IMR-90 (cell line): ENCODE measurements around the gene BCLAF1. TPM values are rescaled to one million over a fixed set of nuclear protein-coding genes. Genes with fewer than 3 reads are reported as not detected.
A peak's percentile ranks its signal among the peaks of the same experiment; 100 is the strongest.

ENCODE experiments used
- ATAC-seq: fragments of 200-7000 bp; cut with Tn5 transposase; 2 replicates; pipeline ENCODE4 v1.9.1; 2020; ENCODE audit warnings: low read depth, mild to moderate bottlenecking, moderate library complexity
- Bru-seq: library from RNA; stranded (reverse); fragments of 400-500 nt; gene quantifications from one replicate; lab custom pipeline; 2021; lab: Mats Ljungman, UMichigan
- BruChase-seq, 2 experiments: library from RNA; stranded (reverse); fragments of 400-500 nt; gene quantifications; one replicate each; lab custom pipeline; 2021; lab: Mats Ljungman, UMichigan
- BruUV-seq: library from RNA; stranded (reverse); fragments of 400-500 nt; replicated peaks from 2 replicates; lab custom pipeline; 2021; lab: Mats Ljungman, UMichigan
- CTCF ChIA-PET: fragments of 300-600 bp; formaldehyde crosslinking; extraction: SDS; loops from one replicate; lab custom pipeline; 2021; ENCODE audit warnings: antibody characterized with exemption; lab: Yijun Ruan, JAX
- POLR2A ChIA-PET: fragments of 300-600 bp; sonication (Branson Sonifier 250); formaldehyde crosslinking; loops from one replicate; lab custom pipeline; 2022; ENCODE audit warnings: antibody characterized with exemption; ENCODE audit not compliant: unreplicated experiment; lab: Charles Lee
- DNase-seq: peaks from one replicate; pipeline ENCODE4 v3.0.0; 2013
- H2AFZ ChIP-seq: replicated peaks from 2 replicates; pipeline ENCODE3; 2013; ENCODE audit warnings: low read length, mild to moderate bottlenecking; ENCODE audit not compliant: poor library complexity
- H2AK5ac ChIP-seq: 2 replicates; pipeline ENCODE4 v1.6.1; 2013; ENCODE audit warnings: low read depth, low read length, inconsistent platforms
- H2AK9ac ChIP-seq: replicated peaks from 2 replicates; pipeline ENCODE3; 2013; ENCODE audit warnings: mild to moderate bottlenecking, low read depth, low read length, moderate library complexity; ENCODE audit not compliant: poor library complexity
- H2BK120ac ChIP-seq: 2 replicates; pipeline ENCODE4 v1.6.1; 2013; ENCODE audit warnings: low read depth, low read length, inconsistent platforms
- H2BK15ac ChIP-seq: 3 replicates; pipeline ENCODE4 v1.6.1; 2013; ENCODE audit warnings: low read depth, low read length, inconsistent platforms
- H2BK20ac ChIP-seq: 2 replicates; pipeline ENCODE4 v1.6.1; 2013; ENCODE audit warnings: low read depth, mild to moderate bottlenecking, inconsistent platforms, low read length, moderate library complexity
- H2BK5ac ChIP-seq: 2 replicates; pipeline ENCODE4 v1.6.1; 2013; ENCODE audit warnings: mild to moderate bottlenecking, low read depth, low read length, inconsistent platforms; ENCODE audit not compliant: poor library complexity, severe bottlenecking
- H3K14ac ChIP-seq: replicated peaks from 2 replicates; pipeline ENCODE4 v1.6.1; 2013; ENCODE audit warnings: low read depth, low read length, inconsistent platforms
- H3K18ac ChIP-seq: 2 replicates; pipeline ENCODE4 v1.6.1; 2013; ENCODE audit warnings: low read depth, low read length, control low read depth
- H3K23ac ChIP-seq: 2 replicates; pipeline ENCODE4 v1.6.1; 2013; ENCODE audit warnings: low read depth, low read length, inconsistent platforms
- H3K27ac ChIP-seq: 2 replicates; pipeline ENCODE4 v1.5.1; 2013; ENCODE audit warnings: mild to moderate bottlenecking, control low read depth, low read length; ENCODE audit not compliant: insufficient read depth
- H3K27me3 ChIP-seq: 2 replicates; pipeline ENCODE4 v1.6.1; 2013; ENCODE audit warnings: low read length; ENCODE audit not compliant: control insufficient read depth, insufficient read depth
- H3K36me3 ChIP-seq: 2 replicates; pipeline ENCODE4 v1.6.1; 2013; ENCODE audit warnings: low read length, mixed read lengths; ENCODE audit not compliant: control insufficient read depth, insufficient read depth
- H3K4ac ChIP-seq: 2 replicates; pipeline ENCODE4 v1.6.1; 2013; ENCODE audit warnings: low read depth, low read length, inconsistent platforms
- H3K4me1 ChIP-seq: 2 replicates; pipeline ENCODE4 v1.6.1; 2013; ENCODE audit warnings: low read length, mixed read lengths; ENCODE audit not compliant: control insufficient read depth, insufficient read depth
- H3K4me2 ChIP-seq: 2 replicates; pipeline ENCODE4 v1.6.1; 2013; ENCODE audit warnings: low read depth, mild to moderate bottlenecking, control low read depth, low read length, moderate library complexity
- H3K4me3 ChIP-seq: 2 replicates; pipeline ENCODE4 v1.5.1; 2013; ENCODE audit warnings: low read depth, mild to moderate bottlenecking, control low read depth, low read length, moderate library complexity; ENCODE audit not compliant: insufficient read depth
- H3K56ac ChIP-seq: 2 replicates; pipeline ENCODE4 v1.6.1; 2013; ENCODE audit warnings: low read length, inconsistent platforms; ENCODE audit not compliant: insufficient read depth; ENCODE audit errors: extremely low read depth
- H3K79me1 ChIP-seq, 2 experiments: 2 replicates each; pipeline ENCODE4 v1.6.1; 2013; ENCODE audit warnings: low read length in 2 of 2, inconsistent platforms in 1 of 2, low read depth in 1 of 2
- H3K9ac ChIP-seq: 2 replicates; pipeline ENCODE4 v1.6.1; 2013; ENCODE audit warnings: low read depth, low read length, control low read depth
- H3K9me1 ChIP-seq: 2 replicates; pipeline ENCODE4 v1.6.1; 2013; ENCODE audit warnings: low read length, inconsistent platforms; ENCODE audit not compliant: insufficient read depth
- H3K9me3 ChIP-seq: 2 replicates; pipeline ENCODE4 v1.6.1; 2013; ENCODE audit warnings: low read length; ENCODE audit not compliant: control insufficient read depth, insufficient read depth
- H4K20me1 ChIP-seq: 2 replicates; pipeline ENCODE4 v1.6.1; 2013; ENCODE audit warnings: low read length, inconsistent platforms; ENCODE audit not compliant: insufficient read depth
- H4K5ac ChIP-seq: 2 replicates; pipeline ENCODE4 v1.6.1; 2013; ENCODE audit warnings: mild to moderate bottlenecking, low read depth, low read length, control low read depth
- H4K8ac ChIP-seq, 2 experiments: 2 replicates each; pipeline ENCODE4 v1.6.1; 2013; ENCODE audit warnings: low read depth in 2 of 2, low read length in 2 of 2, control low read depth in 1 of 2, inconsistent platforms in 1 of 2
- H4K91ac ChIP-seq: 2 replicates; pipeline ENCODE4 v1.6.1; 2013; ENCODE audit warnings: low read depth, low read length, inconsistent platforms; ENCODE audit not compliant: insufficient read depth
- BHLHE40 ChIP-seq: fragments of 150-350 bp; IDR thresholded peaks from 2 replicates; pipeline ENCODE4 v1.6.1; 2016; ENCODE audit warnings: mild to moderate bottlenecking, low read depth, low read length
- CTCF ChIP-seq: conservative IDR thresholded peaks from 2 replicates; pipeline ENCODE4 v1.5.1; 2012; ENCODE audit warnings: mild to moderate bottlenecking, low read depth, low read length, improper control_type of control experiment
- FOS ChIP-seq: fragments of 150-350 bp; IDR thresholded peaks from 2 replicates; pipeline ENCODE4 v1.6.1; 2016; ENCODE audit warnings: low read depth, low read length
- MAFK ChIP-seq: IDR thresholded peaks from 2 replicates; pipeline ENCODE4 v1.6.1; 2012; ENCODE audit warnings: low read depth, low read length, improper control_type of control experiment
- MAZ ChIP-seq: IDR thresholded peaks from 2 replicates; pipeline ENCODE4 v1.6.1; 2012; ENCODE audit warnings: low read depth, mild to moderate bottlenecking, low read length, improper control_type of control experiment, moderate library complexity, borderline replicate concordance
- MXI1 ChIP-seq: IDR thresholded peaks from 2 replicates; pipeline ENCODE4 v1.6.1; 2012; ENCODE audit warnings: low read depth, mild to moderate bottlenecking, low read length, moderate library complexity, borderline replicate concordance
- POLR2A ChIP-seq: IDR thresholded peaks from 2 replicates; pipeline ENCODE4 v1.6.1; 2012; ENCODE audit warnings: mild to moderate bottlenecking, low read depth, low read length
- RFX5 ChIP-seq: IDR thresholded peaks from 2 replicates; pipeline ENCODE4 v1.8.0; 2012; ENCODE audit warnings: low read depth, mild to moderate bottlenecking, low read length, moderate library complexity
- SMC3 ChIP-seq: fragments of 150-350 bp; IDR thresholded peaks from 2 replicates; pipeline ENCODE4 v1.6.1; 2016; ENCODE audit warnings: low read depth, mild to moderate bottlenecking, antibody characterized with exemption, low read length, moderate library complexity
- USF2 ChIP-seq: fragments of 150-350 bp; IDR thresholded peaks from 2 replicates; pipeline ENCODE4 v1.6.1; 2017; ENCODE audit warnings: mild to moderate bottlenecking, antibody characterized with exemption, low read length, low read depth
- WGBS, 2 experiments: methylation state at CpG; one replicate each; pipeline versions ENCODE4 v1.1.5 to v1.1.7; 2013; ENCODE audit warnings: missing lambda C conversion rate in 2 of 2; ENCODE audit not compliant: insufficient read length in 1 of 2; ENCODE audit errors: extremely low coverage in 2 of 2; 5-methylcytosine and 5-hydroxymethylcytosine counted together
- dilution Hi-C: fragments of 300-500 bp; cut with HindIII; formaldehyde crosslinking; loops from one replicate; pipeline ENCODE4 v1.14.3; 2018; ENCODE audit warnings: low sequenced_read_pairs; ENCODE audit not compliant: unreplicated experiment
- in situ Hi-C: fragments of 300-500 bp; cut with MboI; formaldehyde crosslinking; loops from 3 replicates; pipeline ENCODE4 v1.14.3; 2019; ENCODE audit warnings: low sequenced_read_pairs, inconsistent platforms, mixed read lengths
- intact Hi-C: fragments of 100-400 bp; cut with micrococcal nuclease; formaldehyde crosslinking; loops from 2 replicates; pipeline ENCODE4 v1.10.0; 2022
- long read RNA-seq: library from polyadenylated mRNA; unstranded; transcript quantifications from one replicate; pipeline ENCODE4 v2.0.0, GENCODE V29; 2021; ENCODE audit not compliant: unreplicated experiment
- polyA plus RNA-seq, 3 experiments: library from polyadenylated mRNA; depleted of rRNA; stranded (reverse); fragments of >200 nt; gene quantifications; 2 replicates each; pipeline ENCODE4 v1.2.3, GENCODE V29; 2012; ENCODE audit warnings: low replicate concordance in 1 of 3
- total RNA-seq: library from RNA; depleted of rRNA; stranded (reverse); fragments of >200 nt; gene quantifications from 2 replicates; pipeline ENCODE4 v1.2.3, GENCODE V29; 2012; rRNA removed

The BCLAF1 gene
- total RNA-seq (141 and 142 TPM in 2 replicates), polyA plus RNA-seq (2012; rRNA removed) (33.4 and 34.0 TPM in 2 replicates), Bru-seq, nascent RNA (percentile 98 among the genes with signal in this experiment), BruChase-seq, experiment 1, labeled RNA remaining after a 6-hour chase (percentile 96 among the genes with signal in this experiment), BruChase-seq, experiment 2, labeled RNA remaining after a 2-hour chase (percentile 95 among the genes with signal in this experiment)
- 4.1 and 5.6 TPM in 2 replicates for polyA plus RNA-seq (2012; cell fraction: cytosol; rRNA removed)
- 4.8 and 57.8 TPM in 2 replicates for polyA plus RNA-seq (2012; cell fraction: nucleus; rRNA removed; ENCODE audit: low replicate concordance)
- long read RNA-seq, full-length matches to known transcripts, result 22 of 90 reads
- long read RNA-seq, partial matches to known transcripts, result 64 of 90 reads
- long read RNA-seq, other reads (novel, unspliced or antisense), result 4 of 90 reads

DNA sequence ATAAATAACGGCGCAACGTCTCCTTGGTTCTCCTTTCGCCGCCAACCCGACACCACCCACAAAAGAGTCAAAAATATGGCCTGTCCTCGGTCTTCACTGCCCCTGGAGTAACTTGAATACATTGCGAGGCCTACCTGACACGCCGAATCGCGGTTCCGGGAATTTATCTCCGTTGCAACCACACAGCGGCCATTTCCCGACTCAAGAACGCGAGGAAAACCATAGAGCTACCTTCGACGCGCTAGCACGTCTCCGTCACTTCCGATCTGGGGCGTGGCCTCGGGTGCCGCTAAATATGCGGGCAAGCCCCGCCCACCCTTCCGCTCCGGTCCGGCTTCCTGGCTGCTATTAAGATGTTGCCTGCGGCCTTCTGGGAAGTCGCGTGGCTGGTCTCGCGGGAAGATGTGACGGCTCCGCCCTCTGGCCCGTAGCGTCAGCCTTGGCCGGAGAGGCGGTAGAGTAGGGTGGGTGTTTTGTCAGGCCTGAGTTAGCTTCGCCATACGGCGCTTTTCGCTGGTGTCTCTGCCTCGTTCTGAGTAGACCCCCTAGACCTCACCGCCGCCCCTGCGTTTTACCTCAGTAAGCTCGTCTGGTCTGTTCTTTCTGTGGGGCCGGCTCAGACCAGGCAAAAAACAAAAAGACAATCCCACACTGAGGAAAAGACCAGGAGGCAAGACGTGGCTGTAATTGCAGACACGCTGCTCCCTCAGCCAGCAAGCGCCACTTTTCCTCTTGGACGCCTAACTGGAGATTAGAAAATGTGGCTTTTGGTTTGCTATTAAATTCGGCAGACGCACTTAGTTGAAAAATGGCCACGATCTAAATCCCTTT is at the start of gene BCLAF1:
Gene BCLAF1 (minus strand): TSS at position 268 of the 831 bp plus-strand sequence. CDS start 9,980 bp downstream, outside the sequence.
- Histone ChIP-seq H3K9me3 (no peaks in the 10 kb centered on the region), H2BK5ac (peak within 1 kb of the TSS; percentile 94), H2BK120ac (peak within 1 kb of the TSS; percentile 66), H2AK9ac (peak within 1 kb of the TSS; percentile 99), H3K4me2 (peak within 1 kb of the TSS; percentile 86), H3K23ac (peak within 1 kb of the TSS; percentile 93), H2BK15ac (peak within 1 kb of the TSS; percentile 17; the same call in 1 of the 3 replicates), H4K91ac (peak within 1 kb of the TSS; percentile 98), H3K27ac (peak within 1 kb of the TSS; percentile 96), H3K4me1 (peaks cover 5% of the 10 kb centered on the region), H2AFZ (peak within 1 kb of the TSS; percentile 87), H3K27me3 (no peaks in the 10 kb centered on the region; the same call in 1 of the 2 replicates), H2BK20ac (0 out of 2 replicates have a peak within 1 kb of the TSS, but pooled peaks have one; percentile 10), H3K9me1 (peaks cover 2% of the 10 kb centered on the region), H4K8ac (peak within 1 kb of the TSS; percentile 92 to 99), H3K14ac (peak within 1 kb of the TSS; percentile 99), H3K56ac (peak within 1 kb of the TSS; percentile 97), H2AK5ac (peak within 1 kb of the TSS; percentile 95), H3K4me3 (peak within 1 kb of the TSS; percentile 71), H3K9ac (peak within 1 kb of the TSS; percentile 99), H4K5ac (peak within 1 kb of the TSS; percentile 87), H3K18ac (peak within 1 kb of the TSS; percentile 90), H3K36me3 (no peaks in the 10 kb centered on the region), H3K4ac (peak within 1 kb of the TSS; percentile 98), H3K79me1 (peaks cover 0 to 13% of the 10 kb centered on the region in 2 experiments; a peak in 2 of 4 replicates), H4K20me1 (peaks cover 47% of the 10 kb centered on the region)
- POLR2A ChIA-PET, result interaction anchor here (0.6 to 1.6 kb wide), 8 partner anchors 8 to 1209 kb away, joined by 3 to 11 read pairs (median 4); partner anchors contain the start of gene MTFR2
- intact Hi-C loops, result loop anchor here (5.0 kb wide), 2 partner anchors 258 to 503 kb away; partner anchors contain the start of gene MAP3K5
- TF ChIP-seq MAZ, result peak; percentile 72; the same call in 1 of the 2 replicates
- peak; percentile 98 for TF ChIP-seq POLR2A
- TF ChIP-seq MAFK, result no peak
- TF ChIP-seq FOS, result 0 out of 2 replicates have a peak, but pooled peaks have one; percentile 3
- no peak for TF ChIP-seq SMC3
- TF ChIP-seq USF2, result peak; percentile 2; the same call in 1 of the 2 replicates
- TF ChIP-seq CTCF, result no peak
- TF ChIP-seq RFX5, result no peak
- TF ChIP-seq MXI1, result 0 out of 2 replicates have a peak, but pooled peaks have one; percentile 13
- 0 out of 2 replicates have a peak, but pooled peaks have one; percentile 10 for TF ChIP-seq BHLHE40
- dilution Hi-C loops, result no loop called here
- DNase-seq (peak; percentile 99), ATAC-seq (peak; percentile 92)
- 1% methylated on average over 29 of the region's 60 CpGs; no CpG with 5 or more reads in 1 of the 2 experiments for WGBS, 2 experiments
- CTCF ChIA-PET, result no interaction called here
- in situ Hi-C loops, result loop anchor here (25.0 kb wide), 1 partner anchor 498 kb away; the partner anchor contains the start of gene MAP3K5
- no TSS peak for BruUV-seq
